Tibial artery (tissue), 4 donors: ENCODE measurements around the gene TAOK3.
"Not testable (repeated sequence)": the region's sequence is repeated elsewhere in the genome, so short reads cannot be mapped to it uniquely, and the experiment has no call there.

ENCODE experiments used
- DNase-seq, 2 donors: peaks; one replicate each; pipeline ENCODE4 v3.0.0-alpha.2; 2019
- H3K27ac ChIP-seq, 2 donors: fragments of 200-600 bp; sonication (generic) in 1 of 2; 1 replicate in 1 of 2; 2 replicates in 1 of 2; pipeline ENCODE4 v1.5.1; 2018 to 2019; ENCODE audit warnings: mild to moderate bottlenecking in 1 of 2
- H3K27me3 ChIP-seq, 2 donors: fragments of 200-600 bp; sonication (generic) in 1 of 2; one replicate each; pipeline versions ENCODE4 v1.5.1 to v1.6.0; 2016 to 2019
- H3K36me3 ChIP-seq, 3 donors: fragments of 200-600 bp; sonication (generic) in 2 of 3; one replicate each; pipeline ENCODE4 v1.5.1; 2016 to 2019; ENCODE audit warnings: mild to moderate bottlenecking in 2 of 3
- H3K4me1 ChIP-seq, 4 donors: fragments of 200-600 bp; sonication (generic) in 2 of 4; 1 replicate in 3 of 4; 2 replicates in 1 of 4; pipeline ENCODE4 v1.5.1; 2016 to 2019
- H3K4me3 ChIP-seq, 2 donors: fragments of 200-600 bp; sonication (generic) in 1 of 2; 1 replicate in 1 of 2; 2 replicates in 1 of 2; pipeline ENCODE4 v1.5.1; 2018 to 2019; ENCODE audit warnings: mild to moderate bottlenecking in 2 of 2
- H3K9me3 ChIP-seq, 3 donors: fragments of 200-600 bp; sonication (generic) in 1 of 3; one replicate each; pipeline ENCODE4 v1.5.1; 2016 to 2019
- CTCF ChIP-seq, 2 experiments: fragments of 200-600 bp in 1 of 2; fragments of 450-650 bp in 1 of 2; IDR thresholded peaks; one replicate each; pipeline ENCODE4 v1.5.1; 2017 to 2019; ENCODE audit warnings: antibody characterized with exemption in 2 of 2, mild to moderate bottlenecking in 1 of 2, moderate library complexity in 1 of 2
- intact Hi-C: fragments of 100-400 bp; cut with DNase I; formaldehyde crosslinking; loops from one replicate; pipeline ENCODE4 v1.15.0; 2023; ENCODE audit warnings: low total_unique reads

Gene TAOK3

DNA sequence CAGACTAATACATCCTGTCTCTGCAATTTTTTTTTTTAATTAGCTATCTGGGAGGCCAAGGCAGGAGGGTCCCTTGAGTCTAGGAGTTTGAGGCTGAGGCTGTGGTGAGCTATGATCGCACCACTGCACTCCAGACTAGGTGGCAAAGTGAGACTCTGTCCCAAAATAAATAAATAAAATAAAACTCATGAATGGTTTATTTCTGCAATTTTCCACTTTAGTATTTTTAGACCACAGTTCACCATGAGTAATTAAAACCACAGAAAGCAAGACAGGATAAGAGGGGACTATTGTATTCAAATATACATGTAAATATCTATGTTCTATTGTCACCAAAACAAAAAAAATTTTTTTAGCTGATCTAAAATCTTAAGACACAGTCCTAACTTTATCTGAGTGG is 17.8 kb downstream of the TAOK3 start:
- intact Hi-C loops: no loop called here
- Histone ChIP-seq H3K27ac (no peak overlapping the region), H3K4me1 (peaks cover 0 to 16% (median 4%) of the 10 kb centered on the region in 4 donors), H3K36me3 (no peaks in the 10 kb centered on the region), H3K27me3 (no peaks in the 10 kb centered on the region), H3K9me3 (no peaks in the 10 kb centered on the region), H3K4me3 (no peak overlapping the region)
- TF ChIP-seq CTCF (IDR thresholded peaks at IDR 0.05): no peak
- no peak for DNase-seq

DNA sequence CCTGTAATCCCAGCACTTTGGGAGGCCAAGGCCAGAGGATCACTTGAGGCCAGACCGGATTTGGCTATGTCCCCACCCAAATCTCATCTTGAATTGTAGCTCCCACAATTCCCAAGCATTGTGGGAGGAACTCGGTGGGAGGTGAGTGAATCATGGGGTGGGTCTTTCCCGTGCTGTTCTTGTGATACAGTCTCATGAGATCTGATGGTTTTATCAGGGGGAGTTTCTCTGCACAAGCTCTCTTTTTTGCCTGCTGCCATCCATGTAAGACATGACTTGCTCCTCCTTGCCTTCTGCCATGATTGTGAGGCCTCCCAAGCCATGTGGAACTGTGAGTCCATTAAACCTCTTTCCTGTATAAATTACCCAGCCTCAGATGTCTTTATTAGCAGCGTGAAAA is 18.2 kb downstream of the TAOK3 start:
- H3K27ac ChIP-seq, H3K4me3 ChIP-seq, H3K36me3 ChIP-seq, H3K9me3 ChIP-seq, H3K27me3 ChIP-seq, intact Hi-C loops, DNase-seq: not testable (repeated sequence)
- H3K4me1 ChIP-seq: peaks cover 0 to 16% (median 4%) of the 10 kb centered on the region in 4 donors

DNA sequence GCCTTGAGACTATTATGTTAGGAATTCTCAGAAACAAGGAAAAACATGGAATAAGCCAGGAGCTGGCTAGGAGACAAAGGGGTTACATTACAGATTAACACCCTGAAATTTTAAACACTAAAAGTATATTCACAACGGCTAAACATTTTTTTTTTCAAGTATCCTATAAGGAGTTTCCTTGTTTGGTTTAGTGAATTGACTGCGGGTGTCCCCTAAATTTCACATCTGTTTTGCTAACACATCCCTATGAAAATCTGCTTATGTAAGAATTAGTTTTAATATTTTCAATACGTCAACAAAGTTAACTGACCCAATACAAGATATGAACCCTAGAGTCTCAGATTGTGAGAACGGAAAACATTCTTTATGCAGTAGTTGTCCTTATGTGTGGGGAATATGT is 19.0 kb downstream of the TAOK3 start:
- H3K4me3 ChIP-seq: no peak overlapping the region
- intact Hi-C loops: no loop called here

DNA sequence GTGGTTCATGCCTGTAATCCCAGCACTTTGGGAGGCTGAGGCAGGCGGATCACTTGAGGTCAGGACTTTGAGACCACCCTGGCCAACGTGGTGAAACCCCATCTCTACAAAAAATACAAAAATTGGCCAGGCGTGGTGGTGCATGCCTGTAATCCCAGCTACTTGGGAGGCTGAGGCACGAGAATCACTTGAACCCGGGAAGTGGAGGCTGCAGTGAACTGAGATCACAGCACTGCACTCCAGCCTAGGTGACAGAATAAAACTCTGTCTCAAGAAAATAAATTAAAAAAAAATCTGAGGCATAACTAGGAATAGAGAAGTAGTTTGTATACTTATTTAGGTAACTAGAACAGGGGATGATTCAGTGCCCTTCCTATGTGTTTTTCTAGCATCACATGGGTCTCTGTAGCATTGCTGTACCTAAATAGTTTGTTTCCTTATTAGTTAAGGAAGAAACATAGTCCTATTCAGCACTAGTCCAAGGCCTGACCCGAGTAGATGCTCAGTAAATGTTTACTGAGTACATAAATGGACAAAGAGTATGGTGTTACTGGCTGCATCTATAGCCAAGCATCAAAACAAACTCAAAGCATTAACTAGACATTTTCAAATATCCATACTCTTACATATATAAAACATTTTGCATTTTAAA is 21.7 kb downstream of the TAOK3 start:
- H3K9me3 ChIP-seq: no peaks in the 10 kb centered on the region
- no peaks in the 10 kb centered on the region for H3K27me3 ChIP-seq
- no peak overlapping the region for H3K27ac ChIP-seq
- DNase-seq: no peak
- no peak for TF ChIP-seq CTCF (IDR thresholded peaks at IDR 0.05)
- intact Hi-C loops: no loop called here
- H3K36me3 ChIP-seq: no peaks in the 10 kb centered on the region
- no peaks in the 10 kb centered on the region for H3K4me1 ChIP-seq
- no peak overlapping the region for H3K4me3 ChIP-seq

More for the DNA sequence above, 19.0 kb downstream of the TAOK3 start:
- no peaks in the 10 kb centered on the region for H3K9me3 ChIP-seq
- no peaks in the 10 kb centered on the region for H3K36me3 ChIP-seq
- H3K27ac ChIP-seq: no peak overlapping the region
- H3K4me1 ChIP-seq: peaks cover 0 to 16% (median 4%) of the 10 kb centered on the region in 4 donors
- no peak for TF ChIP-seq CTCF (IDR thresholded peaks at IDR 0.05)
- H3K27me3 ChIP-seq: no peaks in the 10 kb centered on the region
- no peak for DNase-seq

DNA sequence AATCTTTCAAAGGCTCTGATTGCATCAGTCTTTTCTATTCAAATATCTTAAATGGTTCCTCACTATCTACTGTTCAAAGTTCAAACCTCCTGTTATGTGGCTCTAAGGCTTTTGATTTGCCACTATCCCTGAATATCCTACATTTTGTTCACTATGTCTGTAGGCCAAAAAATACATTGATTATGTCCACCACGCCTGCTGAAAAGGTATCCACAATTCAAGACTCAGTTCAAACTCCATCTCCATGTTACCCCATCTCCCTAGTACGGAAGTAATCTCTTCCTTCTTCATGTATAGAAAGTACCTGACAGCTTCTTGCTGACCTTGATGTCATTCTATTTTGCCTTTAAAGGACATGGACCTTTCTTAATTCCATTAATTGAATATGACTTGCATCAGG is 24.8 kb downstream of the TAOK3 start:
- Histone ChIP-seq H3K4me1 (no peaks in the 10 kb centered on the region), H3K4me3 (no peak overlapping the region), H3K9me3 (no peaks in the 10 kb centered on the region), H3K27ac (no peak overlapping the region), H3K36me3 (no peaks in the 10 kb centered on the region), H3K27me3 (no peaks in the 10 kb centered on the region)
- no peak for DNase-seq
- intact Hi-C loops: no loop called here
- no peak for TF ChIP-seq CTCF (IDR thresholded peaks at IDR 0.05)

DNA sequence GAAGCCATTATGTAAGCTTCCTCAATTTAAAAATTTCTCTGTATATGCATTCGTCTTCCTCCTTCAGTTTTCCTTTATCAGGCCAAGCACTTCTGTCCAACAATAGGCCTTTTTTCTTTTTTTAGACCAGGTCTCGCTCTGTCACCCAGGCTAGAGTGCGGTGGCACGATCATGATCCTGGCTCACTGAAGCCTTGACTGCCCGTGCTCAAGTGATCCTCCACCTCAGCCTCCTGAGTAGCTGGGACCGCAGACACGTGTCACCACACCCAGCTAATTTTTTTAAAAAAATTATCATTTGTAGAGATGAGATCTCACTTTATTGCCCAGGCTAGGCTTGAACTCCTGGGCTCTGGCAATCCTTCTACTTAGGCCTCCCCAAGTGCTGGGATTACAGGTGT is 25.8 kb downstream of the TAOK3 start:
- intact Hi-C loops: no loop called here
- DNase-seq: no peak
- Histone ChIP-seq H3K36me3 (no peaks in the 10 kb centered on the region), H3K27me3 (no peaks in the 10 kb centered on the region), H3K27ac (no peak overlapping the region), H3K4me3 (no peak overlapping the region), H3K4me1 (no peaks in the 10 kb centered on the region), H3K9me3 (no peaks in the 10 kb centered on the region)
- TF ChIP-seq CTCF (IDR thresholded peaks at IDR 0.05): no peak
